IPS-18c (cell line): Measurements from ENCODE around the gene EI24.
A peak's percentile ranks its signal among the peaks of the same experiment; 100 is the strongest.

Source experiments
- H3K4me3 ChIP-seq: 2 replicates; pipeline ENCODE4 v1.7.0; 2013; ENCODE audit warnings: low read depth, mild to moderate bottlenecking, low read length, moderate library complexity; ENCODE audit not compliant: insufficient read depth
- H3K9me3 ChIP-seq: one replicate; pipeline ENCODE4 v1.6.1; 2013; ENCODE audit warnings: mild to moderate bottlenecking, low read length, moderate library complexity; ENCODE audit not compliant: control insufficient read depth, insufficient read depth

EI24 gene

DNA sequence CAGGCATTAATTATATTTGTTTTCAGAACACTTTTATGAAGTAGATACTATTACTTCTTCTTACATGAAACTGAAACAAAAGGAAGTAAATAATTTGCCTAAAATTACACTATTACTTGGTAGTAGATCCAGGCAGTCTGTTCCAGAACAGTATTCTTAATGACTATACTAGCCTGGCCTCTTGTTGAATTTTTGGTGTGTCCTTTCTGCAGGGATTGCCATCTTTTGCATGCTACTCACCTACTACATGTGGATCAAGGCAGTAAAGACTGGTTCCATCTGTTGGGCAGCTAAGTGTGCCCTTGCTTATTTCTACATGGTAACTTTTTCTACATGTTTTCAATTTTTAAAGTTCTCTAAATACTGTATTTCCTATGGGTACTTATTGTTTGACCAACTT lies 36.1 kb downstream of the EI24 start:
- Histone ChIP-seq H3K9me3 (no peaks in the 10 kb centered on the region), H3K4me3 (no peak overlapping the region)

DNA sequence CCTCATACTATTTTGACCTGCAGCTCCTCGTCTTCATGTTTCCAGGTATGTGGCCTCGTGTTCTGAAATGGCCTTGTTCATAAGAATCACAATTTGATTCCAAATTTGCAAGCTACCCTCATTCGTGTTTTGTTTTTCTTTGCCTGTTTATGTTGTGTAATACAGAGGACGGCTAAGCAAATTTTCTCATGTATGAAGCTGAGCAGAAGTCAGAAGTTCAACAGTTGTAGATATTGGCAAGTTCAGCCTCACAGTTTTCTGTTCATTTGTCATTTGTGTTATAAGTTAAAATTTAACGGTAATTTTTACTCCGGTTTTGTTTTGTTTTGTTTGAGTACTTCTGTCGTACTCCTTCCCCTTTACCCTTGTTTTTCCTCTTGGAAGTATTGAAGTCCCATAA lies 40.3 kb downstream of the EI24 start:
- H3K9me3 ChIP-seq = no peaks in the 10 kb centered on the region
- no peak overlapping the region for H3K4me3 ChIP-seq

- H3K9me3 ChIP-seq = no peaks in the 10 kb centered on the region
- H3K4me3 ChIP-seq = no peak overlapping the region
Observed at GRCh38 chr11:125618383-125618782, 49.1 kb downstream of the EI24 start.

DNA sequence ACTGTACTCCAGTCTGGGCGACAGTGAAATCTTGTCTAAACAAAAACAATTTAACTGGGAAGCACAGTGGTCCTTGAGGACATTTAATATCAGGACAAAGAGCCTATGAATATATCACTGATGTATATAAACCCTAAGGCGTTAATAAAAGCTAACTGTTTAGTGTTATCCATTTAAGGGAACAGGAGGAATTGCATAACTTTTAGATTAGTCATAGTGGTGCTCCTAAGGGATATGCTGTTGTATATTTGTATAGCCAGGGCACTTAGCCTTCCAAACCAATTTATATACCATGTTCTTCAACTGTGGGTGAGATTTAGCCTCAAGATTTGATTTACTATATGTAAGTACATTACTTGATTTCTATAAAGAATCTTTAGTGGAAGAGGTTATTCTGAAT lies 52.7 kb downstream of the EI24 start:
- Histone ChIP-seq H3K9me3 (no peaks in the 10 kb centered on the region), H3K4me3 (no peak overlapping the region)

GRCh38 chr11:125623064-125623463 lies 53.8 kb downstream of the EI24 start:
- no peaks in the 10 kb centered on the region for H3K9me3 ChIP-seq
- H3K4me3 ChIP-seq = no peak overlapping the region

DNA sequence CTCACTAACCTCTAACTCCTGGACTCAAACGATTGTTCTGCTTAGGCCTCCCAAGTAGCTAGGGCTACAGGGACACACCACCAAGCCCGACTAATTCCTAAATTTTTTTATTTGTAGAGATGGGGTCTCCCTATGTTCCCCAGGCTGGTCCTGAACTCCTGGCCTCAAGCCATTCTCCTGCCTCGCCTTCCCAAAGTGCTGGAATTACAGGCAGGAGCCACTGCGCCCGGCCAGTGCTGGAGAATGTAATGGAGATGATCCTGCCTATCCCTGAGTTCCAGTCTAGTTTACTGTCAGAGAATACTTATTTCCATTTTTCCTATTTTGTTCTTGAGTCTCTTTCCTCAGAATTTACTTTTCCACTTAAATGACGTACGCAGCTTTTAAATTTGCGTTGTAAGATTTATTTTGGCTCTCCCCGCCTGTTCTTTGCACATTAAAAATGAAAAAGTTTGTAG lies 55.5 kb downstream of the EI24 start, which contains the start of gene CHEK1:
Gene CHEK1, plus strand, starts transcription at position 408 of the 458 bp plus-strand sequence. CDS start 1,606 bp downstream, outside the sequence.
- peak within 1 kb of the TSS; percentile 91 for H3K4me3 ChIP-seq

DNA sequence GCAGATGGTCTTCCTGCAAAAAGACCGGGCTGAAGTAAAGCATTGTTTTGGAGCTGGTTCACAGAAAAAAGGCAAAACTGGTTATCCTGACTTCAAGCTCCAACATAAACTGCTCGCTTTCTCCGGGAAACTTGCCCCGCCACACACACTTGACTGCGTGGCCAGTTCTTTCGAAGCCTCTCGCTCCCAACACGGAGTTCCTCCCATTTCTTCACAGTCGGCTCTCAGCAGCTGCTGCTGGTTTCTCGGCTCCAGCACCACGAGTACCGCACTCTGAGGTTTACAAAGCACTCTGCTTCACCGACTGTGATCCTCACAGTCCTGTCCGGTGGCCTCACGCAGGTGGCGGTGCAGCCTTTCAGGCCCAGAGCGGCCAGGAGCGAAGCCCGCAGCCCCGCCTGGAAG lies 56.0 kb downstream of the EI24 start:
- no peaks in the 10 kb centered on the region for H3K9me3 ChIP-seq
- H3K4me3 ChIP-seq = peak overlapping the region; percentile 91

More for the DNA sequence above, 55.5 kb downstream of the EI24 start, which contains the start of gene CHEK1:
- no peaks in the 10 kb centered on the region for H3K9me3 ChIP-seq

- peak overlapping the region; percentile 91 for H3K4me3 ChIP-seq
- no peaks in the 10 kb centered on the region for H3K9me3 ChIP-seq
Observed at GRCh38 chr11:125625630-125626287, 56.5 kb downstream of the EI24 start.

GRCh38 chr11:125626288-125626950 lies 57.1 kb downstream of the EI24 start:
- no peaks in the 10 kb centered on the region for H3K9me3 ChIP-seq
- H3K4me3 ChIP-seq = peak overlapping the region; percentile 91

DNA sequence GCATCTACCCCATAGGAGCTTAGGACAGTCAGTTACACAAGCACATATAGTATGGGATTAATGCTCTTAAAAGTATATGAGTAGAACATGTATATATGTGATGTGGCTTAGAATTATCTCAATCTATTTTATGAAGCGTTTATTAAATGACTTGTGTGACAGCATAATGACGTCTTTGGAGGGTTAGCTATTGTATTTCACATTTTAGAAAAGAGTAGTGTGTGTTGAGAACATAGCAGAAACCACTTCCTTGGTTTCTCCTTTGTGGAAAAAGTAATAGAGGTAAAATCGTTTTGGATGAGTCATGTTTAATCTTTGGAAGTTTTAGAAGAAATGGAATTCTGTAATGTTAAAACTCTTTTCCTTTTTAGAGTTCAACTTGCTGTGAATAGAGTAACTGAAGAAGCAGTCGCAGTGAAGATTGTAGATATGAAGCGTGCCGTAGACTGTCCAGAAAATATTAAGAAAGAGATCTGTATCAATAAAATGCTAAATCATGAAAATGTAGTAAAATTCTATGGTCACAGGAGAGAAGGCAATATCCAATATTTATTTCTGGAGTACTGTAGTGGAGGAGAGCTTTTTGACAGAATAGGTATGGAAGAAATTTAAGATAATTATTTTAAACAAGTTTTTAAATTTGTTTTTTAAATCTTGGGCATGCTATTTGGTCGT lies 58.1 kb downstream of the EI24 start:
- no peaks in the 10 kb centered on the region for H3K9me3 ChIP-seq

More for the DNA sequence above, 58.1 kb downstream of the EI24 start:
- peak overlapping the region; percentile 91 for H3K4me3 ChIP-seq
